CD4-positive, alpha-beta T cell (primary cell): Measurements from ENCODE around the gene TFF1. TPM values are rescaled to one million over a fixed set of nuclear protein-coding genes. Genes with fewer than 3 reads are reported as not detected.

Source experiments
- ATAC-seq: fragments of 200-7000 bp; cut with Tn5 transposase; one replicate; pipeline ENCODE4 v1.10.0; 2022; ENCODE audit warnings: mild to moderate bottlenecking; ENCODE audit not compliant: poor library complexity
- CTCF ChIA-PET: fragments of 350-600 bp; sonication (Branson Sonifier 250); formaldehyde crosslinking; loops from one replicate; lab custom pipeline; 2021; ENCODE audit warnings: antibody characterized with exemption, inconsistent platforms; lab: Charles Lee
- POLR2A ChIA-PET: fragments of 350-600 bp; sonication (Branson Sonifier 250); formaldehyde crosslinking; loops from one replicate; lab custom pipeline; 2021; ENCODE audit warnings: antibody characterized with exemption, inconsistent platforms; lab: Charles Lee
- DNase-seq, 14 experiments: peaks; one replicate each; pipeline ENCODE4 v3.0.0-alpha.2; 2013 to 2020; ENCODE audit warnings: mixed read lengths in 2 of 14
- H3K27ac ChIP-seq, 2 donors: one replicate each; pipeline versions ENCODE4 v1.5.1 to v1.7.0; 2013; ENCODE audit warnings: low read length in 2 of 2, low read depth in 1 of 2, mild to moderate bottlenecking in 1 of 2
- H3K27me3 ChIP-seq, 2 experiments: 1 replicate in 1 of 2; 2 replicates in 1 of 2; pipeline versions ENCODE4 v1.6.1 to v1.7.0; 2013; ENCODE audit warnings: low read length in 2 of 2, control low read depth in 1 of 2, mild to moderate bottlenecking in 1 of 2, moderate library complexity in 1 of 2; ENCODE audit not compliant: insufficient read depth in 2 of 2, control insufficient read depth in 1 of 2
- H3K36me3 ChIP-seq: one replicate; pipeline ENCODE4 v1.6.1; 2013; ENCODE audit warnings: low read length, control low read depth; ENCODE audit not compliant: insufficient read depth
- H3K4me1 ChIP-seq: one replicate; pipeline ENCODE4 v1.6.1; 2013; ENCODE audit warnings: low read length, control low read depth; ENCODE audit not compliant: insufficient read depth
- H3K4me3 ChIP-seq: one replicate; pipeline ENCODE4 v1.5.1; 2013; ENCODE audit warnings: mild to moderate bottlenecking, low read length, moderate library complexity
- H3K9me3 ChIP-seq, 2 experiments: 1 replicate in 1 of 2; 2 replicates in 1 of 2; pipeline versions ENCODE4 v1.6.1 to v1.7.0; 2013; ENCODE audit warnings: low read length in 2 of 2, mild to moderate bottlenecking in 2 of 2, control low read depth in 1 of 2, moderate library complexity in 1 of 2; ENCODE audit not compliant: control insufficient read depth in 1 of 2, insufficient read depth in 1 of 2
- H3K27ac Mint-ChIP-seq: one replicate; pipeline ENCODE4 v1.8.0; 2020; ENCODE audit warnings: mixed read lengths
- H3K27me3 Mint-ChIP-seq: one replicate; pipeline ENCODE4 v1.8.0; 2021; ENCODE audit warnings: mixed read lengths
- H3K36me3 Mint-ChIP-seq: one replicate; pipeline ENCODE4 v1.8.0; 2021; ENCODE audit warnings: low read depth, mixed read lengths
- H3K4me1 Mint-ChIP-seq: one replicate; pipeline ENCODE4 v1.8.0; 2021; ENCODE audit warnings: low read depth, mixed read lengths
- H3K4me3 Mint-ChIP-seq: one replicate; pipeline ENCODE4 v1.8.0; 2020; ENCODE audit warnings: mild to moderate bottlenecking, mixed read lengths
- H3K9me3 Mint-ChIP-seq: one replicate; pipeline ENCODE4 v1.8.0; 2020; ENCODE audit warnings: mixed read lengths
- CTCF ChIP-seq: fragments of 200-600 bp; IDR thresholded peaks from one replicate; pipeline ENCODE4 v1.8.0; 2022; ENCODE audit warnings: antibody characterized with exemption, mild to moderate bottlenecking
- intact Hi-C, 2 experiments: fragments of 100-400 bp; cut with DNase I in 1 of 2; cut with micrococcal nuclease in 1 of 2; formaldehyde crosslinking; loops; one replicate each; pipeline versions ENCODE4 v1.15.1 to v1.9.0; 2023 to 2025; cut with DNase I, micrococcal nuclease
- total RNA-seq, 174 experiments: library from RNA in 2 of 174; stranded (reverse) in 2 of 174; gene quantifications; one replicate each; pipeline ENCODE4 v1.2.3 and lab custom pipeline; 2021 to 2026

Gene TFF1
- total RNA-seq, 2 experiments from 2014 or later = not detected

- H3K4me3 Mint-ChIP-seq = no peak overlapping the region
- H3K27ac Mint-ChIP-seq = no peak overlapping the region
- H3K36me3 ChIP-seq = no peaks in the 10 kb centered on the region
- DNase-seq (peak in 1 of 14 experiments; percentile 14), ATAC-seq (no peak)
- no peak overlapping the region for H3K27ac ChIP-seq
- TF ChIP-seq CTCF = no peak
- no peaks in the 10 kb centered on the region for H3K9me3 ChIP-seq
- CTCF ChIA-PET = no interaction called here
- H3K4me1 Mint-ChIP-seq = no peaks in the 10 kb centered on the region
- no peaks in the 10 kb centered on the region for H3K4me1 ChIP-seq
- POLR2A ChIA-PET = no interaction called here
- intact Hi-C loops = no loop called here
- no peak overlapping the region for H3K4me3 ChIP-seq
- H3K27me3 Mint-ChIP-seq = no peaks in the 10 kb centered on the region
- H3K9me3 Mint-ChIP-seq = no peaks in the 10 kb centered on the region
- H3K27me3 ChIP-seq = no peaks in the 10 kb centered on the region
- no peaks in the 10 kb centered on the region for H3K36me3 Mint-ChIP-seq
Observed at GRCh38 chr21:42349420-42350317, 16.7 kb downstream of the TFF1 start.

GRCh38 chr21:42348762-42349161 is 17.6 kb downstream of the TFF1 start:
- no peaks in the 10 kb centered on the region for H3K36me3 ChIP-seq
- no peak overlapping the region for H3K4me3 ChIP-seq
- no peak for TF ChIP-seq CTCF
- intact Hi-C loops = no loop called here
- H3K4me1 ChIP-seq = no peaks in the 10 kb centered on the region
- no peaks in the 10 kb centered on the region for H3K9me3 Mint-ChIP-seq
- H3K27ac Mint-ChIP-seq = no peak overlapping the region
- POLR2A ChIA-PET = no interaction called here
- CTCF ChIA-PET = no interaction called here
- H3K4me1 Mint-ChIP-seq = no peaks in the 10 kb centered on the region
- no peaks in the 10 kb centered on the region for H3K36me3 Mint-ChIP-seq
- H3K4me3 Mint-ChIP-seq = no peak overlapping the region
- no peaks in the 10 kb centered on the region for H3K27me3 Mint-ChIP-seq
- DNase-seq (no peak), ATAC-seq (no peak)
- no peaks in the 10 kb centered on the region for H3K9me3 ChIP-seq
- H3K27me3 ChIP-seq = no peaks in the 10 kb centered on the region
- no peak overlapping the region for H3K27ac ChIP-seq

- Mint-ChIP-seq H3K36me3 (no peaks in the 10 kb centered on the region), H3K27ac (no peak overlapping the region), H3K9me3 (no peaks in the 10 kb centered on the region), H3K4me1 (no peaks in the 10 kb centered on the region), H3K4me3 (no peak overlapping the region), H3K27me3 (no peaks in the 10 kb centered on the region)
- ATAC-seq = no peak
- Histone ChIP-seq H3K36me3 (no peaks in the 10 kb centered on the region), H3K27me3 (no peaks in the 10 kb centered on the region), H3K4me1 (no peaks in the 10 kb centered on the region), H3K27ac (no peak overlapping the region), H3K4me3 (no peak overlapping the region), H3K9me3 (no peaks in the 10 kb centered on the region)
- intact Hi-C loops = no loop called here
- no peak for DNase-seq
- no peak for TF ChIP-seq CTCF
- CTCF ChIA-PET = no interaction called here
- POLR2A ChIA-PET = no interaction called here
Observed at GRCh38 chr21:42347601-42348327, 18.6 kb downstream of the TFF1 start.
